COLO668 (cell line): ENCODE data around the gene WDR27.

ENCODE experiments used
- DNase-seq: peaks from one replicate; lab custom pipeline; 2025; ENCODE audit not compliant: unreplicated experiment; lab: John Stamatoyannopoulos, UW

WDR27 gene

GRCh38 chr6:169411722-169412121, 290.1 kb downstream of the WDR27 start:
- DNase-seq: no peak

- no peak for DNase-seq
These were observed 290.5 kb downstream of the WDR27 start for GRCh38 chr6:169411296-169411695.

- DNase-seq: no peak
These were observed 292.0 kb downstream of the WDR27 start for GRCh38 chr6:169409742-169410312.

GRCh38 chr6:169407325-169407724, 294.5 kb downstream of the WDR27 start:
- no peak for DNase-seq
